GM21515 (cell line): ENCODE results near the gene LRWD1.
"Not testable (repeated sequence)": the region's sequence is repeated elsewhere in the genome, so short reads cannot be mapped to it uniquely, and the experiment has no call there.

Source experiments
- ATAC-seq: cut with Tn5 transposase; IDR thresholded peaks from one replicate; pipeline ENCODE4 v1.9.1; 2021; ENCODE audit not compliant: unreplicated experiment

LRWD1 gene

GRCh38 chr7:102467581-102468477, 3.0 kb downstream of the LRWD1 start:
- ATAC-seq = no peak

DNA sequence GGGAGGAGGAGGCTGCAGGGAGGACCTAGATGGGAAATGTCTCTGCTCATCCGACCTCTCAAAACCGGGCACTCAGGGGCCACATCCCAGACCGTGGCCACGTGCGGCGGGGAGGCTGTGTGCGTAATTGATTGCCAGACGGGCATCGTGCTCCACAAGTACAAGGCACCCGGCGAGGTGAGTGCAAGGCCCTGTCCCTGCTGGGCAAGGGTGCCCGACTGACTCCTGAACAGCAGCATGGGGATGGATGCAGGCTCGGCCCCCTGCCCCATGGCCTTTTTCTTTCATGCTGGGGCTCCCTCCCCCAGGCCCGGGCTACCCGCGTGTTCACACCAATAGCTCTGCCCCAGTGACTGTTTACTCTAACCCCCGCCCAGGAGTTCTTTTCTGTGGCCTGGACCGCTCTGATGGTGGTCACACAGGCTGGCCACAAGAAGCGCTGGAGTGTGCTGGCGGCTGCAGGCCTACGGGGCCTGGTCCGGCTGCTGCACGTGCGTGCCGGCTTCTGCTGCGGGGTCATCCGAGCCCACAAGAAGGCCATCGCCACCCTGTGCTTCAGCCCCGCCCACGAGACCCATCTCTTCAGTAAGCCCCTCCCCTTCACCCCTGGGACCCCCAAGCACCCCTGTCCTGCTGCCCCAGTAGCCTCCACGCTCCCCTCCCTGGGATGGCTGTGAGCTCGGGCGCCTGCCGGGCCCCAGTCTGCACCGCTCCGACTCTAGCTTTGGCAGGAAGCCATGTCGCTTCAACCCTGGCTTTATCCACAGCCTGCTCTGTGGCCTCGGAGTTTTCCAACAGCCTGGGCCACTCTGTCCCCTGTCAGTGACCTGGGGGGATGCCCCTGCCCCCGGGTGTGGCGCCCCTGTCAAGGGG, 3.9 kb downstream of the LRWD1 start:
- ATAC-seq = no peak

- no peak for ATAC-seq
Measured at GRCh38 chr7:102469351-102469971, 4.7 kb downstream of the LRWD1 start.

DNA sequence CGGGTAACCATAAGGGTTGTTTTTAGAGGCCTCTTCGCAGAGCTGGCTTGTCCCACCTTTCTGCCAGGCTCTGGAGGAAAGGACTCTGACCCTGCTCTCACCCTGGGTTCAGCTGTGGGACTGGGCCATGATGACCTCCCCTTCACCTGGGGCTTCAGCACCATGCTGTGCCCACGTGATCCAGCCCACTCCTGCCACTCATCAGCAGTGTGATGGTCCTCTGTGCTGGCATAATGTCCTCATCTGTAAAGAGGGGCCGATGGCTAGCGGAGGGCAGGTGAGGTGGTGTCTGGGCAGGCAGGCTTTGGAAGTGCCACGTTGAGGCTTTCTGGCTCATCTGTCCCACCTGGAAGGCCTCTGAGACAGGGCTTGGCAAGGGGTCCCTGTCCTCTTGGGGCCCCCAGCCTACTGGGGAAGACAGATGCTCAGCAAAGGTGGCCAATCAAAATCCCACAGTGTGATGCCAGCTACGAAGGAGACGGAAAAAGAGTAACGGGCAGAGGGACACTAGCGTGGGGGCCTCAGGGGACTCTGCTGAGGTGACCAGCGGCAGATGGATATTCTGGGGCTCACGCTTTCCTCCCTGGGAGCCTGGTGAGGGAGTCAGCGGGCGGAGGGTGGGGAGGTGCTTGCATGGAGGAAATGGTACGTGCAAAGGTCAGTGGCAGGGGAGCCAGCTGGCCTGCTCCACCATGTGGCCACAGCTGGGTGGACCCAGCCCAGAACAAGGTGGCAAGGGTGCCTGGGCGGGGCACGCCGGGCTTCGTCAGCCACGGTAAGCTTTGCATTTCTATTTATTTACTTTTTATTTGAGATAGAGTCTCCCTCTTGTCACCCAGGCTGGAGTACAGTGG, 5.4 kb downstream of the LRWD1 start:
- no peak for ATAC-seq

DNA sequence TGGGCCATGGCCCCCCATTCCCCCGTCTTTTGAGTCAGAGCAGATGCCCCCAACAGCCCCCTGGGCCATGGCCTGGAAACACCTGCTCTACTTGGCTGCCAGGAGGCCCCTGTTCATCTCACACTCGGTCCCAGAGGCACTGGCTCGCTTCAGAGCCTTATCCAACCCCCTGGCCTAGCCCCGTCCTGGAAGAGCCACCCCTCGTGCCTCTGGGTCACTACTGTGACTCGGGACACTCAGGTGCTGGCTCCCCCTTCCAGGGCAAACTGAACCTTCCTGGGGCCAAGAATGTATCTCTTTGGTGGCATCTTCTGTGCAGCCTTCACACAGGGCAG, 7.0 kb downstream of the LRWD1 start:
- ATAC-seq = no peak

GRCh38 chr7:102472126-102473041, 7.6 kb downstream of the LRWD1 start:
- ATAC-seq = no peak

- ATAC-seq = no peak
Measured at GRCh38 chr7:102473271-102473991, 8.6 kb downstream of the LRWD1 start.

DNA sequence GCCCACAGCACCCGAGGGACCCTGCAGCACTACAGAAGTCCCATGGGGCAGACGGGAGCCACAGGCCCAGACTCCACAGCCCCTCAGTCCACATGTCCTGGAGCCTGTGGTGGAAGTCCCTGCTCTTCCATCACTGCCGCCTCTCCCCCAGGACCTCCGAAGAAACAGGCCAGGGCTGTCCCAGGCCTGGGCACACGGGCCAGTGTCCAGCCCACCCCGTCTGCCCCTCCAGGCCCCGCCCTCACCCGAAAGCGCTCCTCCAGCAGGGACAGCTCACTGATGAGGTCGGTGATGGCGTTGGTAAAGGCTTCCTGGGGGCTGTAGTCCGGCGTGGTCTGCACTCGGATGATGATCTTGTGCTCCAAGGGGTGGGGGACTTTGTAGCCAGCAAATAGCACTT, 9.3 kb downstream of the LRWD1 start:
- ATAC-seq = not testable (repeated sequence)

DNA sequence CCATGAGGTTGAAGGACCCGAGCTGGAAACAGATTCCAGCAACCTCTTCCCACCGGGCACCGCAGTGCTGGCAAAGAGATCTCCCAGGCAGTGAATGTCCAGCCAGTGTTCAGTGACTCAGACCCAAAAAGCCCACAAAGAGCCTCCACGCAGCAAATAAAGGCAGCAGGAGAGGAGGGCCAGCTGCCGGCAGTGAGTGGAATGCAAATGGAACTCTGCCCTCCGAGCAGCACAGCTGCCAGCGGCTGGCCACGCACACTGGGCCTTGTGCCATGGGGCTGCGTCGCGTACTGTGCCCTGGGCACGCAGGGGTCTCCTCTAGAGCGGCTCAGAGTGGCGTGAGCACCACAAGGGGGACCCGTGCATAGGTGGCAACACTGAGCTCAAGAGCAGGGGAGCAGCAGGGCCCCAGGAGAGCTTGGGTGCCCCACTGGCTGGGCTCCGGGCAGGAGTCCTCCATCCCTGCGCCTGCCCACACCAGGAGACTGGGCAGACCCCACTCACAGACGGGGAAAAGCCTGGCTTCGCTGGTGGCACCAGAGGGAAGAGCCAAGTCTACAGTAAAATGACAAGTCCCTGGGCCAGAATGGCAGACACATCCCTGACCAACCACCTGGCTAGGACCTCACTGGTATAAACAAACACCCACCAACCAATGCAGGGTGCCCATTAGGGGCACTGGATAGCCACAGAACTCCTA, 10.1 kb downstream of the LRWD1 start:
- not testable (repeated sequence) for ATAC-seq

DNA sequence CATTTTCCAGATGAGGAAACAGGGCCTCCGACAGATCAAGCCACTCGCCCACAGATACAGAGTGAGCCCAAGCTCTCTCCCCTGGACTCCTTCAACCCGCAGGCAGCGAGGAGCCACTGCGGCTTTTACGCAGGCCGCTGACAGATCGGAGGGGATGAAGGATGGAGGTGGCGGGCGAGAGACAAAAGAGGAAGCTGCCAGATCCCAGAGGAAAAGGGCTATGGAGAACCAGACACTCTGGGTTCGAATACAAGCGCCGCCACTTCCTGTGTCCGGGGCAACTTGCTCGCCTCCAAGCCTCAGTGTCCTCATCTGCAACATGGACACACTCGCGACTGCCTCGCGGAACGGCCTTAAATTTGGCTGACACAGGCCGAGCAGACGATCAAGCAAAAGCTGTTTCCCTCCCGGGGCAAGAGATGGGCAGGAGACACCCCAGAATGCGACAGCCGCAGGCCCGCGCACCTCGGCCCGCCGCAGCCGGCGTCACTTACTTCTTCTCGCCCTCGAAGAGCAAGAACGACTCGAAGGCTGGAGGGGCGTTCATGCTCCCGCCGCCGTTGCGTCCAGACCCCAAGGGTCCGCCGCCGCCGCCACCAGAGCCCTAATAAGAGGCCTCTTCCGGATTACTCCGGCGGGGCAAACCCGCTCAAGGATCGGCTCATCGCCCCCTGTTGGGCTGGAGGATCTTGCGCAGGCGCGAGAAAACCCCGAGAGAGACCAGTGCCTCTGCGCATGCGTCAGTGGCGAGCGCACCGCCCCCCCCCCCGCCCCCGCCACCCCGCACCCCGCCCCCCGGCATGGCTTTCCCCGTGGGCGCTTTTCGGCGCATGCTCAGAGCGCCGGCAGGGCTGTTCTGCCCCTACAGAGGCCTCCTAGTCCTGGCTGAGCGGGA, 13.8 kb downstream of the LRWD1 start, which contains the start of gene POLR2J:
Gene POLR2J (minus strand): TSS at position 609 of the 895 bp plus-strand sequence. CDS start 62 bp downstream, at position 547.
- ATAC-seq = peak; percentile 73

- peak; percentile 41 for ATAC-seq
Measured at GRCh38 chr7:102479209-102479584, 14.4 kb downstream of the LRWD1 start.

GRCh38 chr7:102479982-102480637, 15.3 kb downstream of the LRWD1 start:
- not testable (repeated sequence) for ATAC-seq

DNA sequence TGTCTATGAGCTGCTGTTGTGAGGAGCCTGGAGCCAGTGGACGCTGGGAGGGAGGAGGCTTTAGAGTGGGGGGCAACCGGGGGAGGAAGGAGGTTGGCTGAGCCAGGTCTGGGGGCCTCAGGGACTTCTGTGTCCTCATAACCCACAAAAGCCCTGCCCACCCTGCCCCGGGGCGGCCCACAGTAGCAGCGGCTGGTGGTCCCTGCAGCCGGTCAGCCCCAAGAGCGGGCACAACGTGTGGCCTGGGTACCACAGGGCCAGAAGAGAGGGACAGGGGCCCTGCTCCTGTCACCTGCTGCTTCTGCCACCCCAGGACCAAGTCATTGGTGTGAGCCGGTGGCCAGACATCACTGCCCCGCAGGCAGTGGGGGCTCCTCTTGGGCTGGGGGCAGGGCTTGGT, 17.2 kb downstream of the LRWD1 start:
- not testable (repeated sequence) for ATAC-seq

GRCh38 chr7:102484317-102484716, 19.5 kb downstream of the LRWD1 start:
- not testable (repeated sequence) for ATAC-seq

- peak; percentile 41 for ATAC-seq
Measured at GRCh38 chr7:102490529-102491075, 25.8 kb downstream of the LRWD1 start.

DNA sequence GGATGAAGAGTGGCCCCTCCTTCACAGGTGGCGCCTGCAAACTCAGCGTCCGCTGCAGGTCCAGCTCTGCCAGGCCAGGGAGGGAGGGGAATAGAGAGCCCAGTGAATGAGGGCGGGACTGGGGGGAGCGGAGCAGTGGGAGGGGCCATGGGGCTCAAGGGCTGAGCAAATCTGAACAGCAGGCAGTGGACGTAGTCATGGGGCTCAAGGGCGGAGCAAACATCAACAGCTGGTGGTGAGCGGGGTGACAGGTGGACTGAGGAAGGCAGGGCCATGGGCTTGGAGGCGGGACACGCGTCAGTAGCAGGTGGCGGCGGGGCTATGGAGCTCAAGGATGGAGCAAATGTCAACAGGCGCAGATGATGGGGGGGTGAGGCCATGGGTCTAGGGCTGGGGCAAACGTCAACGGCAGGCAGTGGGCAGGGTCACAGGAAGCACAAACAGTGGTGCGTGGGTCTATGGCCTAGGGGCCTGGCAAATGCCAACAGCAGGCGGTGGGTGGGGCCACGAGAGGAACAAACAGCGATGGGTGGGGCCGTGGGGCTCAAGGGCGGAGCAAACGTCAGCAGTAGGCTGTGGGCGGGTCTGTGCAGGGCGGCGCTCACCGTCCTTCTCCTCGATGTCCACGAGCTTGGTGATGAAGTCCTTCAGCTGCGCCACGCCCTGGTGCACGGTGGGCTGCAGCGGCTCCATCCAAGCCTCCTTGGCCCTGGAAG, 28.6 kb downstream of the LRWD1 start:
- ATAC-seq = peak; percentile 34
